Activated CD4-positive, alpha-beta T cell treated with anti-CD3 and anti-CD28 coated beads, Interleukin-2, amount 50 U/mL, for 1 hour (primary cell): Measurements from ENCODE around the gene TCTA.
"Not testable (repeated sequence)": the region's sequence is repeated elsewhere in the genome, so short reads cannot be mapped to it uniquely, and the experiment has no call there.

Experiments used
- DNase-seq: peaks from one replicate; pipeline ENCODE4 v3.0.0-alpha.2; 2020

Gene TCTA

GRCh38 chr3:49411968-49412631 is at the start of gene TCTA, which contains the start of gene RHOA:
Gene TCTA (plus strand): TSS chr3:49412423. CDS start chr3:49412427, 4 bp downstream.
Gene RHOA (minus strand): TSS chr3:49411976. CDS start chr3:49375589, 36,387 bp downstream.
- DNase-seq = peak; percentile 98

GRCh38 chr3:49362561-49362960 is 49.7 kb upstream of the TCTA start:
- DNase-seq = no peak

GRCh38 chr3:49370585-49371290 is 41.5 kb upstream of the TCTA start:
- no peak for DNase-seq

- DNase-seq = no peak
These were observed 40.3 kb upstream of the TCTA start for GRCh38 chr3:49371946-49372345.

GRCh38 chr3:49377483-49377882 is 34.7 kb upstream of the TCTA start:
- DNase-seq = peak; percentile 18

- DNase-seq = no peak
These were observed 33.9 kb upstream of the TCTA start for GRCh38 chr3:49378249-49378895.

GRCh38 chr3:49383387-49383786 is 28.8 kb upstream of the TCTA start:
- DNase-seq = no peak

GRCh38 chr3:49385617-49386016 is 26.6 kb upstream of the TCTA start:
- DNase-seq = no peak

GRCh38 chr3:49386056-49386756 is 26.0 kb upstream of the TCTA start:
- DNase-seq = no peak

- no peak for DNase-seq
These were observed 24.5 kb upstream of the TCTA start for GRCh38 chr3:49387721-49388120.

GRCh38 chr3:49388289-49388820 is 23.9 kb upstream of the TCTA start:
- no peak for DNase-seq

GRCh38 chr3:49389297-49389696 is 22.9 kb upstream of the TCTA start:
- DNase-seq = no peak

- not testable (repeated sequence) for DNase-seq
These were observed 20.9 kb upstream of the TCTA start for GRCh38 chr3:49391310-49391709.

GRCh38 chr3:49397470-49397869 is 14.8 kb upstream of the TCTA start:
- DNase-seq = no peak

- DNase-seq = no peak
These were observed 12.8 kb upstream of the TCTA start for GRCh38 chr3:49399461-49399860.

GRCh38 chr3:49401766-49402165 is 10.5 kb upstream of the TCTA start:
- no peak for DNase-seq

GRCh38 chr3:49403891-49404290 is 8.3 kb upstream of the TCTA start:
- DNase-seq = no peak

GRCh38 chr3:49405570-49405969 is 6.7 kb upstream of the TCTA start:
- not testable (repeated sequence) for DNase-seq

GRCh38 chr3:49406571-49407565 is 5.4 kb upstream of the TCTA start:
- DNase-seq = no peak

- DNase-seq = no peak
These were observed 2.0 kb upstream of the TCTA start for GRCh38 chr3:49410066-49410845.
